ENCODE data around the gene HMGN5.

Gene HMGN5

DNA sequence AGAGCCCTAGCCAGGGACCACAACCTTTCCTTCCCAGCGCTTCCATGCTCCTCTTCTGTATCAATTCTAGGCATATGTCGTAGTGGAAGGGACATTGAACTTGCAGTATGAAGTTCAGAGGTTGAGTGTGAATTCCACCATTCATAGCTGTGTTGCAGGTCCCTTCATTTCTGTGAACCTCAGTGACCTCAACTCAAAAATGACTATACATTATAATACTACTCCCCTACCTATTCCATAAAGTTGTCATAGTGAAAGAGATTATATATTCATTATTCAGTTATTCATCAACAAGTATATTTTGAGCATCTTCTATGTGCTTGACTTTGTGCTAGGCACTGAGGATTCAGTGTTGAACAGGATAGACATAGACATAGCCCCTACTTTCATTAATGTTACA lies 28.2 kb upstream of the HMGN5 start:
- DNase-seq (ENCODE audit: extremely low read depth, low read depth): no peak
- TF ChIP-seq, protein P1, sequence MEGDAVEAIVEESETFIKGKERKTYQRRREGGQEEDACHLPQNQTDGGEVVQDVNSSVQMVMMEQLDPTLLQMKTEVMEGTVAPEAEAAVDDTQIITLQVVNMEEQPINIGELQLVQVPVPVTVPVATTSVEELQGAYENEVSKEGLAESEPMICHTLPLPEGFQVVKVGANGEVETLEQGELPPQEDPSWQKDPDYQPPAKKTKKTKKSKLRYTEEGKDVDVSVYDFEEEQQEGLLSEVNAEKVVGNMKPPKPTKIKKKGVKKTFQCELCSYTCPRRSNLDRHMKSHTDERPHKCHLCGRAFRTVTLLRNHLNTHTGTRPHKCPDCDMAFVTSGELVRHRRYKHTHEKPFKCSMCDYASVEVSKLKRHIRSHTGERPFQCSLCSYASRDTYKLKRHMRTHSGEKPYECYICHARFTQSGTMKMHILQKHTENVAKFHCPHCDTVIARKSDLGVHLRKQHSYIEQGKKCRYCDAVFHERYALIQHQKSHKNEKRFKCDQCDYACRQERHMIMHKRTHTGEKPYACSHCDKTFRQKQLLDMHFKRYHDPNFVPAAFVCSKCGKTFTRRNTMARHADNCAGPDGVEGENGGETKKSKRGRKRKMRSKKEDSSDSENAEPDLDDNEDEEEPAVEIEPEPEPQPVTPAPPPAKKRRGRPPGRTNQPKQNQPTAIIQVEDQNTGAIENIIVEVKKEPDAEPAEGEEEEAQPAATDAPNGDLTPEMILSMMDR (IDR thresholded peaks at IDR 0.05; ENCODE audit: low read depth, low read length): no peak

DNA sequence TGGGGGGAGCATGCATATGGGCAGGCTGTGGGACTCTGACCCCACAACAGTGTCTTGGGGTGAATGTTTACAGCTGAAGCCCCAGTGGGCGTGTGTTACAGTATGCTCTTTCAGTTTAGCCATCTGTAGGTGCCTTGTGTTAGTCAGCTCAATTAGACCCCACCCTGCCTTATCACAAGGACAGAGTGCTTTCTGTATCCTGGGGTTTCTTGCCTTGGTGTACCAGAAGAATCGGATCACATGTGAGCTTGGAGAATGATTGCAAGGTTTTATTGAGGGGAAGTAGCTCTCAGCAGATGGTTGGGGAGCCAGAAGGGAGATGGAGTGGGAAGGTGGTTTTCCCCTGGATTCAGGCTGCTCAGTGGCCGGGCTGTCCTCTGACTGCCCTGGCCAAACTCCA lies 27.5 kb upstream of the HMGN5 start:
- TF ChIP-seq, protein P1 (IDR thresholded peaks at IDR 0.05; ENCODE audit: low read depth, low read length): no peak
- no peak for DNase-seq (ENCODE audit: extremely low read depth, low read depth)

DNA sequence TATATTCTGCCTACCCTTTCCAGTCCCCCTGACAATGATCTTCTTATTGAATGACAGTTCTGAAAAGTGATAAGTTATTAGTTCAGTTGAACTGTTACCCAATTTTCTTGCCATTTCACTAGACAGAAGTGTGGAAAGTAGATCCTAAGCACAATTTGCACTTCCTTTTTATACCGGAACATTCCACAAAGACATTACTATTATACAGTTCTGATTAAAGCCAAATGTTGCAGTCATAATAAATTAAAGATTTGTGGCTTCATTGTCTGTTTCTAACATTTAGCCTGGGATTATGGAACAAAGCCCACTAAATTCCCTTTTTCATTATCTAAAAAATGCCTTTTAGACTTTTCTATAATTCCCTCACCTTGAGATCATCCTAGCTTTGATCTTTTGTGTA lies 14.0 kb upstream of the HMGN5 start:
- TF ChIP-seq, protein P1 (IDR thresholded peaks at IDR 0.05; ENCODE audit: low read depth, low read length): no peak
- no peak for DNase-seq (ENCODE audit: extremely low read depth, low read depth)

DNA sequence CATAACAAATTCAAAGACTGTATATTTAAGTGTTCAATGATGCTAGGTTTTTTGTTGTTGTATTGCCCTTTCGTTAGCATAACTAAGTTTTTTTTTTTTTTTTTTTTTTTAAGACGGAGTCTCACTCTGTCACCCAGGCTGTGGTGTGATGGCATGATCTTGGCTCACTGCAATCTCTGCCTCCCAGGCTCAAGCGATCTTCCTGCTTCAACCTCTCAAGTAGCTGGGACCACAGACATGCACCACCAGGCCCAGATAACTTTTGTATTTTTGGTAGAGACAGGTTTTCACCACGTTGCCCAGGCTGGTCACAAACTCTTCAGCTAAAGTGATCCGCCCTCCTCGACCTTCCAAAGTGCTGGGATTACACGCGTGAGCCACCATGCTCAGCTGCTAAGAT lies 7.2 kb upstream of the HMGN5 start:
- TF ChIP-seq, protein P1 (IDR thresholded peaks at IDR 0.05; ENCODE audit: low read depth, low read length): no peak
- no peak for DNase-seq (ENCODE audit: extremely low read depth, low read depth)

DNA sequence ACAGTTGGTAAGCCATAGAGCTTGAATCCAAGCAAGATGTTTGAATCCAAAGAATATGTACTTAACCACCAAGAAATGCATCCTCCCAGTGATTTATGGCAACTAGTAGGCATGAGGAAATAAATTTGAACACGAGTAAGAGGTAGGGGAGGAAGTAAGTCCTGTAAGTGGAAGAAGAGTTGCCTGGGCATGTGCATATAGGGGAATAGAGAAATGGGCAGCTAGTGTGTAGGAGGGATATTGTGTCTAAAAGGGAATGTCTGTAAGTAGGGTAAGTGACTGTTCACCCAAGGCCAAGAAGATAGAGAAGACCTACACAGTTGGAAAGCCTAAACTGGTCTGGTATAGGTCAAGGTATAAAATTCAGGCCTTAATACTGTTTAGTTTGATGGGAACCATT lies 4.8 kb upstream of the HMGN5 start:
- no peak for DNase-seq (ENCODE audit: extremely low read depth, low read depth)
- TF ChIP-seq, protein P1 (IDR thresholded peaks at IDR 0.05; ENCODE audit: low read depth, low read length): no peak

DNA sequence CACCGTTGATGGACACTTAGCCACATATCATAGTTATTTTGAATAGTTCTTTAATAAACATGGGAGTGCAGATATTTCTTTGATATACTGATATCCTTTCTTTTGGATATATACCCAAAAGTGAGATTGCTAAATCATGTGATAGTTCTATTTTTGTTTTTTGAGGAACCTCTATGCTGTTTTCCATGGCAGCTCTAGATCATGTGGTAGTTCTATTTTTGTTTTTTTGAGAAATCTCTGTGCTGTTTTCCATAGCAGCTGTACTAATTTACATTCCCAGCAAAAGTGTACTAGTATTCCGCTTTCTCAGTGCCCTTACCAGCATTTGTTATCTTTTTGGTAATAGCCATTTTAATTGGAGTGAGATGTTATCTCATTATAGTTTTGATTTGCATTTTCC lies 3.8 kb upstream of the HMGN5 start:
- DNase-seq (ENCODE audit: extremely low read depth, low read depth): no peak
- TF ChIP-seq, protein P1 (IDR thresholded peaks at IDR 0.05; ENCODE audit: low read depth, low read length): no peak

DNA sequence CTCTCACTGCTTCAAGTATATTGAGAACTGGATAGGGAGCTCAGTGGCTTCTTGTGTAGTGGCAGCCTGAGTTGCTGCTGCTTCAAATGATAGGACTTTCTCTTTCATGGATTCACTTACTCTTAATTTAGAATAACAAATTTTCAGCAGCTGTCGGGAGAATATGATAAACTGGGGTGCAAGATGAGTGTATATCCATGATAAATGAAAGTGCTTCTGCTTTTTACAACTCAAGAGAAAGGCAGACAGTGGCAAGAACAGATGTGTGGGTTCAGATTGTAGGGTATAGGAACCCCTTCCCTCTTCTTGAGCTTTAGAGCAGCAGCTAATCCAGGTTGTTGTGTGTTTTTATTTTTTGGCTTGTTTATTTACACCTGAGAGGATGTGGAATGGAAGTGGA lies 1.2 kb upstream of the HMGN5 start:
- no peak for DNase-seq (ENCODE audit: extremely low read depth, low read depth)
- TF ChIP-seq, protein P1 (IDR thresholded peaks at IDR 0.05; ENCODE audit: low read depth, low read length): no peak

All from AG09319 (cell line).